GM12873 (cell line): ENCODE results near the gene CACNA1H.

Experiments
- TF ChIP-seq, protein P1 (sequence below): IDR thresholded peaks from 2 replicates; pipeline ENCODE4 v1.5.1; 2012; ENCODE audit warnings: low read depth, mild to moderate bottlenecking, moderate library complexity, low read length, control low read depth; ENCODE audit not compliant: insufficient read depth; ENCODE audit errors: missing control alignments

The CACNA1H gene

DNA sequence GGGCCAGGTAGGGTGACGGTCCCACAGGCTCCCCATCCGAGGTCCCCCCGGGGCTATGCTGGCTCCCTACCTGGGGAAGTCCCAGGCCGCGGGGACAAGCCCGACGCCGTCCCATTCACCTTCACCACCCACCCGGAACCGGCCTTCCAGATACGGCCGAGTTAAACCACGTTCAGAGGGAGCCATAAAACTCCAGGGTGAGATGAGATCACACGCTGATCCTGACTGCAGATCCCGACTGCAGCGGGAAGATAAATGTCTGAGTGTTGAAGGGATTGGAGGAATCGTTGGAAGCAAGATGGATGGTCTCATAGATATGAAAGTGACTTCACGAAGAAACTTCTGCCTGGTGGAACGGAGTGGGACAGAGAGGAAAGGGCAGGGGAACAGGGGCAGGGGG is 43.3 kb upstream of the CACNA1H start:
- TF ChIP-seq, protein P1, sequence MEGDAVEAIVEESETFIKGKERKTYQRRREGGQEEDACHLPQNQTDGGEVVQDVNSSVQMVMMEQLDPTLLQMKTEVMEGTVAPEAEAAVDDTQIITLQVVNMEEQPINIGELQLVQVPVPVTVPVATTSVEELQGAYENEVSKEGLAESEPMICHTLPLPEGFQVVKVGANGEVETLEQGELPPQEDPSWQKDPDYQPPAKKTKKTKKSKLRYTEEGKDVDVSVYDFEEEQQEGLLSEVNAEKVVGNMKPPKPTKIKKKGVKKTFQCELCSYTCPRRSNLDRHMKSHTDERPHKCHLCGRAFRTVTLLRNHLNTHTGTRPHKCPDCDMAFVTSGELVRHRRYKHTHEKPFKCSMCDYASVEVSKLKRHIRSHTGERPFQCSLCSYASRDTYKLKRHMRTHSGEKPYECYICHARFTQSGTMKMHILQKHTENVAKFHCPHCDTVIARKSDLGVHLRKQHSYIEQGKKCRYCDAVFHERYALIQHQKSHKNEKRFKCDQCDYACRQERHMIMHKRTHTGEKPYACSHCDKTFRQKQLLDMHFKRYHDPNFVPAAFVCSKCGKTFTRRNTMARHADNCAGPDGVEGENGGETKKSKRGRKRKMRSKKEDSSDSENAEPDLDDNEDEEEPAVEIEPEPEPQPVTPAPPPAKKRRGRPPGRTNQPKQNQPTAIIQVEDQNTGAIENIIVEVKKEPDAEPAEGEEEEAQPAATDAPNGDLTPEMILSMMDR = no peak

DNA sequence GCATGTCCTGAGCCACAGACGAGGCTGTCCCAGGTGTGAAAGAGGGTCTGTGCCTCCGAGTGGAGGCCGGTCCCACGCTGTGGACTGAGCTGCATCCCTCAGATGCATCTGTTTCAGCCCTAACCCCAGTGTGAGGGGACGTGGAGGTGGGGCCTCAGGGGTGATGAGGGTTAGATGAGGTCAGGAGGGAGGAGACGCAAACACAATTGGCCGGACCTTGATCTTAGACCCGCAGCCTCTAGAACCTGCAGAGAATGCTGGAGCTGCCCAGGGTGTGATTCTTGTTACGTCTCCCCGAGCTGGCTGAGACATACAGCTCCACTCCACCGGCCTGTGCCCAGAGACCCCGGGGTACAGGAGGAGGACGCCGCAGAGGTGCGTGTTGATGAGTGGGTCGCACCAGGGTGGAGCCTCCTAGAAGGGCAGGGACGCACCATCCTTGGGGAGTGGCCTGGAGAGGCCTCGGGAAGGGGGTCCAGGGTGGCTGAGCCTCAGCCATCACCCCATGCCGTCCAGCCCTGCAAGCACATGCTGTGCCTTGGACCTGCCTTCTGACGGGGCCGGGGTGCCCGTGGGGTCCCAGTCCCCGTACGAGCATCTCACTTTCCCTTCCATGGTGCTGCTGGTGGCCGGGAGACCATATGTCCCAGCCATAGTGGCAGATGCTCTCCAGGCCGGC is 40.3 kb upstream of the CACNA1H start:
- TF ChIP-seq, protein P1 = no peak

DNA sequence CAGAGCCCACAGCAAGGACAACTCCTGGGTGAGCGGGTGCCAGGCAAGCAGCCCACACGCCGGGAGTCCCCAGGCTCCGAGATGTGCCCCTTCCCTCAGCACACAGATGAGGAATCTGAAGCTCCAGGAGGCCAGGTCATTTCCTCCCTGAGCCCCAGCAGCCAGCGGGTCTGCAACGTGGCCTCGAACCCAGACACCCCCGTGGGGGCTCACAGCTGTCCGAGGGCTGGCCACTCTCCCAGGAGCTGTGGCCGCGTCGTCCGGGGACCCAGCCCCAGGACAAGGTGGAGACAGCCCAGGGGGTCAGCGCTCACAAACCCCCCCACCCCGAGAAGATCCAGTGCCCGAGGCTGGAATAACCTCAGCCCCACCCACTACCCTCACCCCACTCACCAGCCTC is 39.4 kb upstream of the CACNA1H start:
- TF ChIP-seq, protein P1 = no peak

DNA sequence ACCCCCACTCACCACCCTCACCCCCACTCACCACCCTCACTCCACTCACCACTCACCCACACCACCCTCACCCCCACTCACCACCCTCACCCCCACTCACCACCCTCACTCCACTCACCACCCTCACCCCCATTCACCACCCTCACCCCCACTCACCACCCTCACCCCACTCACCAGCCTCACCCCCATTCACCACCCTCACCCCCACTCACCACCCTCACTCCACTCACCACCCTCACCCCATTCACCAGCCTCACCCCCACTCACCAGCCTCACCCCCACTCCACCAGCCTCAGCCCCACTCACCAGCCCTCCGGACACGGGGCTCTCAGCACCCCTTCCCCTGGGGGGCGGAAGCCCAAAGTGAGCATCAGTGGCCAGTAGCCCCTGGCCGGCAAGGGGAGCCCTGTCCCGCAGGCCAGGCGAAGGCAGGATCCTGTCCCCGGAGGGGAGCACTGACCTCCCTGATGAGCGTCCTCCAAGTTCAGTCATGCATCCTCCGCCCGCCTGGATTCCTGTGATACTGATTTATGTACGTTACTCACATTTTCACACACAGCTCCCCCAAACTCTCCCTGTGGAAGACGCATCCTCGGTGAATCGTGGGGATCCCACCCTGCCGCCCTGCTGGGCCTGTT is 38.9 kb upstream of the CACNA1H start:
- TF ChIP-seq, protein P1 = no peak

DNA sequence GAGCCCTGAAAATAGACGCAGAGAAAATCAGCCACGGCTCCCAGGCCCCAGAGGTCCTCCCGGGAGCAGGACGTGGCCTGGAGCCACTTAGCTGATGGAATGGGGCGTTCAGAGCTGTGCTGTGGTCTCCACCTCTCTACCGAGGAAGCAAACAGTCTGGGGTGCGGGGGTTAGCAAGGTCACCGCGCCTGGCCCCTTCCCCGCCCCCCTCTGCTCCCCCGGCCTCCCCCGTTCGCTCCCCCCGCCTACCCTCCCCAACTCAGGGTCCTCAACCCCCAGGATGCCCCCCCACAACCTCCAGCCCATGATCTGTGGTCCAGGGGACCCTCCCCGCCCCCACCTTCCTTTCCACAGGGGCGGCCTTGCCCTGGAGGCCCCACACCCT is 36.2 kb upstream of the CACNA1H start:
- TF ChIP-seq, protein P1 = no peak

DNA sequence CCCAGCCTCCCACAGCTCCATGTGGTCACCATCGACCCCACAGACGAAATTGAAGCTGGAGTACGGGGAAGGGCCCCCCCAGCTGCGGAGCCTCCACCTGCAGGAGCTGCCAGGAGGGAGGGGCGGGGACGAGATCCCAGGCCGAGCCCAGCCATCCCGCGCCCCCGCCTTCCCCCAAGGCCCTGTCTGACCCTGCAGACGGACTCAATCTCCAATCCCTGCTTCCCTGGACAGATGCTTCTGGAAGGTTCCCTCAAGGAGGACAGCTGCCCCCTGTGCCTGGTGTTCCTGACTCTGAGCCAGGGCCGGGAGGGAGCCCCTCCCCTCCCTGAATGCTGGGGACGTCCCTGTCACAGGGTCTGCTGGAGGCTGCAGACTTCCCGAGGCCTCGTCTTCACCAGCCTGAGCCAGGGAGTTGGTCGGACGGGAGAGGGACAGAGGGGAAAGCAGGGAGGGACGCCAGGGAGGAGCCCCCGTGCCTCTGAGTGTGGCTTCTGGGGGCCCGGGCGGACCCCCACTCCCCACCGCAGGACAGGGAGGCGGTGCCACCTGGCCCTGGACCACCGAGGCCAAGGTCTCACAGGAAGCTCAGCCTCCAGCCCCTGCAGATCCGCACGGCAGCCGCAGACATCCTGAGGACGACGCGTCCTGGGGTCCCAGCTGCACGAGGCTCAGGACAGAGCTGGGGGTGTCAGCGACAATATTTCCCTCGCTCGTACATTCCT is 35.6 kb upstream of the CACNA1H start:
- TF ChIP-seq, protein P1 = no peak

DNA sequence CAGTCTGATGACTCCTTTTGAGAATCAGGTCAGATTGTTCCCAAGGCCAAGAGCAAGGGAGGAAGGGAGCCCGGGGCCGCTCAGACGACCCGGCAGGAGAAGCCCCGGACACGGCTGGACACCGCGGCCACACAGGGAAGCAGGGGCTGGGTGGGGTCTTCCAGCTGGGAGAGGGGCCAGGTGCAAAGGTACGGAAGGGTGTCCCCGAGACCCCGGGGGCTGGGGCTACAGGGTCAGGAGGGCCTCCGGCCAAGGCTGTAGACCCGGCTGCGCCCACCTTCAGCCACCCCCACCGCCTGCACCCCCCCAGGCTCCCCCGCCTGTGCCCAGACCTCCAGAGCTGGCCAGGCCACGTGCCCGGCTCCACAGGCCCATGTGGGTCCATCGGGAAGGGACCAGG is 35.0 kb upstream of the CACNA1H start:
- TF ChIP-seq, protein P1 = no peak
